Common myeloid progenitor, CD34-positive (primary cell): ENCODE results near the gene SLC2A4RG. TPM values are rescaled to one million over a fixed set of nuclear protein-coding genes. Genes with fewer than 3 reads are reported as not detected.
A peak's percentile ranks its signal among the peaks of the same experiment; 100 is the strongest.

Source experiments
- CTCF ChIA-PET: fragments of 350-600 bp; sonication (Branson Sonifier 250); formaldehyde crosslinking; loops from one replicate; lab custom pipeline; 2021; ENCODE audit warnings: antibody characterized with exemption; lab: Charles Lee
- POLR2A ChIA-PET: fragments of 350-600 bp; sonication (Branson Sonifier 250); formaldehyde crosslinking; loops from one replicate; lab custom pipeline; 2021; ENCODE audit warnings: antibody characterized with exemption; lab: Charles Lee
- DNase-seq, 3 donors: peaks; one replicate each; pipeline versions ENCODE4 v3.0.0 to v3.0.0-alpha.2; 2013
- H3K27ac ChIP-seq, 2 experiments: 1 replicate in 1 of 2; 2 replicates in 1 of 2; pipeline ENCODE4 v1.7.0; 2013; ENCODE audit warnings: inconsistent platforms in 2 of 2, low read length in 2 of 2, mild to moderate bottlenecking in 2 of 2, low read depth in 1 of 2, moderate library complexity in 1 of 2; ENCODE audit not compliant: severe bottlenecking in 2 of 2, insufficient read depth in 1 of 2, poor library complexity in 1 of 2
- H3K27me3 ChIP-seq, 5 experiments: replicated peaks in 2 of 5; 1 replicate in 3 of 5; 2 replicates in 2 of 5; pipeline versions ENCODE4 v1.6.1 to v1.7.0; 2013; ENCODE audit warnings: low read length in 4 of 5, mild to moderate bottlenecking in 2 of 5, moderate library complexity in 2 of 5, inconsistent platforms in 1 of 5; ENCODE audit not compliant: insufficient read depth in 5 of 5, control insufficient read depth in 4 of 5
- H3K36me3 ChIP-seq, 4 experiments: 1 replicate in 2 of 4; 2 replicates in 2 of 4; pipeline versions ENCODE4 v1.6.1 to v1.7.0; 2013; ENCODE audit warnings: low read length in 3 of 4, control low read depth in 1 of 4, mild to moderate bottlenecking in 1 of 4; ENCODE audit not compliant: control insufficient read depth in 4 of 4, insufficient read depth in 4 of 4
- H3K4me1 ChIP-seq, 4 experiments: 1 replicate in 3 of 4; 2 replicates in 1 of 4; pipeline versions ENCODE4 v1.6.1 to v1.7.1; 2013; ENCODE audit warnings: low read length in 3 of 4, mild to moderate bottlenecking in 3 of 4, control low read depth in 1 of 4, inconsistent platforms in 1 of 4, moderate library complexity in 1 of 4; ENCODE audit not compliant: control insufficient read depth in 4 of 4, insufficient read depth in 4 of 4; ENCODE audit errors: control extremely low read depth in 1 of 4
- H3K4me3 ChIP-seq, 7 experiments: 1 replicate in 4 of 7; 2 replicates in 3 of 7; pipeline versions ENCODE4 v1.5.1 to v1.7.0; 2013; ENCODE audit warnings: mild to moderate bottlenecking in 7 of 7, low read length in 6 of 7, moderate library complexity in 6 of 7, inconsistent platforms in 2 of 7, low read depth in 2 of 7, control low read depth in 1 of 7; ENCODE audit not compliant: insufficient read depth in 4 of 7, control insufficient read depth in 1 of 7; ENCODE audit errors: extremely low read depth in 1 of 7
- H3K9me3 ChIP-seq, 5 experiments: 1 replicate in 4 of 5; 2 replicates in 1 of 5; pipeline versions ENCODE4 v1.6.1 to v1.7.1; 2013; ENCODE audit warnings: low read length in 4 of 5, mild to moderate bottlenecking in 2 of 5, inconsistent platforms in 1 of 5, low read depth in 1 of 5, moderate library complexity in 1 of 5; ENCODE audit not compliant: control insufficient read depth in 4 of 5, insufficient read depth in 2 of 5; ENCODE audit errors: control extremely low read depth in 1 of 5
- WGBS: methylation state at CpG from one replicate; pipeline ENCODE4 v1.1.5; 2013; ENCODE audit not compliant: insufficient coverage; 5-methylcytosine and 5-hydroxymethylcytosine counted together
- polyA plus RNA-seq: library from polyadenylated mRNA; unstranded; fragments of 120-200 nt; gene quantifications from one replicate; pipeline ENCODE4 v1.2.1, GENCODE V29; 2013

SLC2A4RG gene
- 18.6 TPM for polyA plus RNA-seq

- ChIA-PET CTCF (no interaction called here), POLR2A (interaction anchor here (1.4 kb wide), 1 partner anchor 126 kb away, joined by 3 read pairs; the partner anchor contains the start of gene TPD52L2)
- Histone ChIP-seq H3K27ac (peak within 1 kb of the TSS in 1 of 2 experiments; percentile 34), H3K9me3 (no peaks in the 10 kb centered on the region), H3K4me1 (peaks cover 0 to 51% (median 42%) of the 10 kb centered on the region in 4 experiments), H3K27me3 (peaks cover 0 to 5% (median 0%) of the 10 kb centered on the region in 5 experiments), H3K4me3 (peak within 1 kb of the TSS; percentile 50 to 74 (median 69)), H3K36me3 (peaks cover 0 to 29% (median 15%) of the 10 kb centered on the region in 4 experiments)
- WGBS = 0% methylated on average over 77 of the region's 136 CpGs
- peak; percentile 54 to 64 (median 55) for DNase-seq
Observed at GRCh38 chr20:63739130-63740069, at the start of gene SLC2A4RG. Gene SLC2A4RG (plus strand): TSS chr20:63739776. CDS start chr20:63739913, 137 bp downstream.

- ChIA-PET POLR2A (no interaction called here), CTCF (no interaction called here)
- DNase-seq = no peak
- Histone ChIP-seq H3K27me3 (no peaks in the 10 kb centered on the region), H3K9me3 (no peaks in the 10 kb centered on the region), H3K36me3 (peaks cover 0 to 22% (median 0%) of the 10 kb centered on the region in 4 experiments), H3K27ac (no peak overlapping the region), H3K4me1 (peaks cover 0 to 21% (median 19%) of the 10 kb centered on the region in 4 experiments), H3K4me3 (no peak overlapping the region)
- WGBS = 98% methylated on average over 17 of the region's 40 CpGs
Observed at GRCh38 chr20:63690003-63690897, 49.3 kb upstream of the SLC2A4RG start.

DNA sequence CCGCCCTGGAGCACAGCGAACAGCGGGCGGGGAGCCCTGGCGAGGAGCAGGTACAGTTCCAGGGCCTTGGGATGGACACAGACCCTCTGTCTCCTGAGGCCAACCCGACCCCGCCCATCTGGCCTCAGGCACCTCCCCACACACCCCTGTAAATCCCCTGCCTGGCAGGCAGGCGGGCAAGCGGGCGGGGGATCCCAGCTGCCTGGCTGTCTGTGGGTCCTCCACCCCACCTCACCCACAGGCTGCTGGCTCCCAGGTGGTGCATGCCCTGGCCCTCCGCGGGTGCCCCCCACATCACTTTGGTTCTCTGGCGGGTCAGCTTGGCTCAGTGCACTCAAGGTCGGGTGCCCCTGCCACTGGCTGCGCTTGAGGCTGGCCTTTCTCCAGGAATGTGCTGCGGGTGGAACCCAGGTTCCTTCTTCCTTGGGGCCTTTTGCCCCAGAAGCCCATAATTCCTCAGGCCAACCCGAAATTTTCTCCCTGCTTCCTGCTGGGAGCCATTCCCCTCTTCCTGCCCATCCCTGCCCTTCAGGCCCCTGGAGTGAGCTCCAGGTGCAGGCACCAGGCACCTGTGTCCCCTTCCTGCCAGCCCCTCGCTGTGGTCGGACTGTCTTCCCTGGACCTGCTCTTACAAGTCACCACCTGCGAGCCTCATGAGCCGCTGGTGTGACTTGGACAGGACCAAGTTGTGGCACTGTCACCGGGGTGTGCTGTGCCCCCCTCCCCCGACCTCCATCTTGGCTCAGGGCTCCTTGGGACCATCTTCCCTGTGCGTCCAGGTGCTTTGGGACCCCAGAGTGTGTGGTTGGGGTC lies 48.5 kb upstream of the SLC2A4RG start:
- WGBS = 94% methylated on average over 17 of the region's 24 CpGs
- peaks cover 0 to 23% (median 0%) of the 10 kb centered on the region in 4 experiments for H3K36me3 ChIP-seq
- no peak overlapping the region for H3K27ac ChIP-seq
- ChIA-PET CTCF (no interaction called here), POLR2A (interaction anchor here (0.6 kb wide), 1 partner anchor 287 kb away, joined by 3 read pairs; no protein-coding TSS in a partner anchor)
- no peaks in the 10 kb centered on the region for H3K27me3 ChIP-seq
- H3K4me3 ChIP-seq = no peak overlapping the region
- peaks cover 0 to 23% (median 21%) of the 10 kb centered on the region in 4 experiments for H3K4me1 ChIP-seq
- no peaks in the 10 kb centered on the region for H3K9me3 ChIP-seq
- DNase-seq = no peak

DNA sequence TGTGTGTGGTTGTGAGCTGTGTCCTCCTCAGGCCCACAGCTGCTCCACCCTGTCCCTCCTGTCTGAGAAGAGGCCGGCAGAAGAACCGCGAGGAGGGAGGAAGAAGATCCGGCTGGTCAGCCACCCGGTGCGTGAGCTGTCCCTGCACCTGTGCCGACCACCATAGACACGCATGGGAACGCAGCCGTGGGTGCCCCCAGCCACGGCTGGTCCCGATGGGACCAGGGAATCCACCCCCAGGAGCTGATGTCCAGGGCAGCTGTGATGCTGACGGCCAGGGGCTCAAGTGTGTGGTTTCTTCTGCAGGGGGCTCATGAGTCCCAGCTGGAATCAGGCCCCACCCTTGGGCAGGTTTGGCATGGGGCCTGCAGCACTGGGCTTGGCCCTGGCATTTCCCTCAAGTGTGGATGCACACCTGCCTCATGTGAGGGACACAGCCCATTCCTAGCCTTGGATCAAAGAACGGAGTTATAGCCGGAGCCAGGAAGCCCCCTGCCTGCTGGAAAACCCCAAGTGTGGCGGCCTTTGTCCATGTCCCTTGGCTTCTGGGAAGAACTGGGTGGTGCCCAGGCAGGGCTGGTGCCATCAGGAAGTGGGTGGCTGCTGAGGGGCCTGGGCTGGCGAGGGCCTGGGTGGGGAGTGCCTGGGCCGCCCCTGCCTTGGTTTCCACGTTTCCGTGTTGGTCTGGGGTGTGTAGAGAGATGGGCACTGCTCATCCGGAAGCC lies 47.7 kb upstream of the SLC2A4RG start:
- no peak overlapping the region for H3K27ac ChIP-seq
- CTCF ChIA-PET = no interaction called here
- H3K9me3 ChIP-seq = no peaks in the 10 kb centered on the region
- POLR2A ChIA-PET = no interaction called here
- H3K27me3 ChIP-seq = no peaks in the 10 kb centered on the region
- H3K4me3 ChIP-seq = no peak overlapping the region
- peaks cover 0 to 23% (median 0%) of the 10 kb centered on the region in 4 experiments for H3K36me3 ChIP-seq
- no peak for DNase-seq
- WGBS = 92% methylated on average over 19 of the region's 21 CpGs
- peaks cover 0 to 23% (median 21%) of the 10 kb centered on the region in 4 experiments for H3K4me1 ChIP-seq

GRCh38 chr20:63692436-63693082 lies 47.0 kb upstream of the SLC2A4RG start:
- peaks cover 0 to 21% (median 21%) of the 10 kb centered on the region in 4 experiments for H3K4me1 ChIP-seq
- WGBS = 89% methylated on average over 15 of the region's 20 CpGs
- no peaks in the 10 kb centered on the region for H3K27me3 ChIP-seq
- no peak overlapping the region for H3K27ac ChIP-seq
- H3K4me3 ChIP-seq = no peak overlapping the region
- CTCF ChIA-PET = no interaction called here
- no peak for DNase-seq
- POLR2A ChIA-PET = no interaction called here
- no peaks in the 10 kb centered on the region for H3K9me3 ChIP-seq
- peaks cover 0 to 27% (median 0%) of the 10 kb centered on the region in 4 experiments for H3K36me3 ChIP-seq
